HepG2 (cell line): ENCODE measurements around the gene ALOXE3. TPM values are rescaled to one million over a fixed set of nuclear protein-coding genes. Genes with fewer than 3 reads are reported as not detected.

ENCODE experiments used
- DPF2 ChIP-seq: sonication (generic); formaldehyde crosslinking; IDR thresholded peaks from 2 replicates; pipeline ENCODE4 v1.4.0; 2020; ENCODE audit warnings: mild to moderate bottlenecking, low read depth, missing genetic modification reagents, borderline replicate concordance
- EP300 ChIP-seq, 3 experiments: sonication (generic) in 1 of 3; formaldehyde crosslinking in 1 of 3; IDR thresholded peaks; 2 replicates each; pipeline versions ENCODE4 v1.5.1 to v1.6.1; 2011 to 2020; ENCODE audit warnings: low read depth in 2 of 3, low read length in 2 of 3, borderline replicate concordance in 1 of 3, improper control_type of control experiment in 1 of 3, mild to moderate bottlenecking in 1 of 3, missing genetic modification reagents in 1 of 3, moderate library complexity in 1 of 3
- ETV5 ChIP-seq: IDR thresholded peaks from 2 replicates; pipeline ENCODE4 v1.6.1; 2018; ENCODE audit warnings: missing biosample characterization, missing genetic modification reagents, inconsistent platforms, borderline replicate concordance
- HOXA7 ChIP-seq: sonication (generic); formaldehyde crosslinking; IDR thresholded peaks from 2 replicates; pipeline ENCODE4 v1.8.1; 2022; ENCODE audit warnings: mild to moderate bottlenecking, missing genetic modification reagents, moderate library complexity
- IKZF1 ChIP-seq: fragments of 450-650 bp; IDR thresholded peaks from 2 replicates; pipeline ENCODE4 v1.7.1; 2016
- KDM5A ChIP-seq: fragments of 200-600 bp; sonication (generic); IDR thresholded peaks from 2 replicates; pipeline ENCODE4 v1.7.0; 2018; ENCODE audit warnings: antibody characterized with exemption, mild to moderate bottlenecking, low read length, borderline replicate concordance
- KLF11 ChIP-seq: IDR thresholded peaks from 2 replicates; pipeline ENCODE4 v1.6.1; 2016; ENCODE audit warnings: missing compliant biosample characterization
- LCORL ChIP-seq, 2 experiments: fragments of 450-650 bp in 1 of 2; sonication (generic) in 1 of 2; formaldehyde crosslinking in 1 of 2; IDR thresholded peaks; 2 replicates each; pipeline versions ENCODE4 v1.5.0 to v1.6.1; 2017 to 2020; ENCODE audit warnings: antibody characterized with exemption in 1 of 2, missing genetic modification reagents in 1 of 2
- MED1 ChIP-seq: sonication (generic); formaldehyde crosslinking; IDR thresholded peaks from 2 replicates; pipeline ENCODE4 v1.4.0; 2020; ENCODE audit warnings: missing genetic modification reagents
- SAFB2 ChIP-seq: sonication (generic); formaldehyde crosslinking; IDR thresholded peaks from 2 replicates; pipeline ENCODE4 v1.5.1; 2020; ENCODE audit warnings: missing genetic modification reagents, low read depth, mild to moderate bottlenecking, borderline replicate concordance
- SAP130 ChIP-seq: IDR thresholded peaks from 2 replicates; pipeline ENCODE4 v1.6.1; 2016; ENCODE audit warnings: low read depth
- SP2 ChIP-seq: sonication (generic); formaldehyde crosslinking; IDR thresholded peaks from 2 replicates; pipeline ENCODE4 v1.5.1; 2020; ENCODE audit warnings: mild to moderate bottlenecking, missing genetic modification reagents
- SUZ12 ChIP-seq: fragments of 150-350 bp; IDR thresholded peaks from 2 replicates; pipeline ENCODE4 v1.6.1; 2014; ENCODE audit warnings: low read depth, low read length
- ZBTB8A ChIP-seq: sonication (generic); formaldehyde crosslinking; IDR thresholded peaks from 2 replicates; pipeline ENCODE4 v1.4.0; 2020; ENCODE audit warnings: mild to moderate bottlenecking, low read depth, missing genetic modification reagents, borderline replicate concordance
- ZNF292 ChIP-seq: sonication (generic); formaldehyde crosslinking; IDR thresholded peaks from 2 replicates; pipeline ENCODE4 v1.8.1; 2022; ENCODE audit warnings: mild to moderate bottlenecking, low read depth, missing genetic modification reagents, borderline replicate concordance
- ZNF343 ChIP-seq: sonication (generic); formaldehyde crosslinking; IDR thresholded peaks from 2 replicates; pipeline ENCODE4 v1.4.0; 2020; ENCODE audit warnings: mild to moderate bottlenecking, missing genetic modification reagents
- ZNF441 ChIP-seq: sonication (generic); formaldehyde crosslinking; IDR thresholded peaks from 2 replicates; pipeline ENCODE4 v1.7.0; 2021; ENCODE audit warnings: missing genetic modification reagents, borderline replicate concordance
- ZNF558 ChIP-seq: sonication (generic); formaldehyde crosslinking; IDR thresholded peaks from 2 replicates; pipeline ENCODE4 v1.9.0; 2022; ENCODE audit warnings: mild to moderate bottlenecking, missing genetic modification reagents, borderline replicate concordance
- ZNF709 ChIP-seq: sonication (generic); formaldehyde crosslinking; IDR thresholded peaks from 2 replicates; pipeline ENCODE4 v1.5.0; 2020; ENCODE audit warnings: mild to moderate bottlenecking, missing genetic modification reagents
- ZSCAN9 ChIP-seq: IDR thresholded peaks from 2 replicates; pipeline ENCODE4 v1.6.1; 2016; ENCODE audit warnings: borderline replicate concordance
- polyA plus RNA-seq, 8 experiments: library from polyadenylated mRNA; depleted of rRNA in 3 of 8; stranded (reverse) in 7 of 8; unstranded in 1 of 8; fragments of >200 nt; fragmentation: Illumina TruSeq in 4 of 8; extraction: Trizol in 4 of 8; gene quantifications; 2 replicates each; pipeline versions ENCODE4 v1.2.1 to v1.2.3, GENCODE V29; 2011 to 2016; ENCODE audit warnings: low read depth in 4 of 8, missing spikeins in 1 of 8, mixed read lengths in 1 of 8; ENCODE audit not compliant: insufficient read depth in 1 of 8
- total RNA-seq, 5 experiments: library from RNA; depleted of rRNA; stranded (reverse); fragments of >200 nt; fragmentation: Illumina TruSeq; extraction: Trizol; gene quantifications; 2 replicates each; pipeline ENCODE4 v1.2.3, GENCODE V29; 2016; ENCODE audit warnings: low read depth in 1 of 5
- TF ChIP-seq, protein P1 (sequence below): sonication (generic); formaldehyde crosslinking; conservative IDR thresholded peaks from 2 replicates; pipeline ENCODE4 v1.4.0; 2020; ENCODE audit warnings: missing genetic modification reagents
- TF ChIP-seq, protein P2 (sequence below): sonication (generic); formaldehyde crosslinking; IDR thresholded peaks from 2 replicates; pipeline ENCODE4 v1.9.0; 2021; ENCODE audit warnings: missing genetic modification reagents, borderline replicate concordance
- TF ChIP-seq, protein P3 (sequence below), 2 experiments: sonication (generic) in 1 of 2; formaldehyde crosslinking in 1 of 2; IDR thresholded peaks; 2 replicates each; pipeline versions ENCODE4 v1.4.0 to v1.6.1; 2018 to 2020; ENCODE audit warnings: missing genetic modification reagents in 2 of 2, borderline replicate concordance in 1 of 2, low read depth in 1 of 2, mild to moderate bottlenecking in 1 of 2, missing biosample characterization in 1 of 2

The ALOXE3 gene
- total and polyA plus RNA-seq, 2 of the 13 experiments (the other 11 are each of a cell fraction or from before 2014, with no cell fraction given): 0.07 TPM; not detected in 1

DNA sequence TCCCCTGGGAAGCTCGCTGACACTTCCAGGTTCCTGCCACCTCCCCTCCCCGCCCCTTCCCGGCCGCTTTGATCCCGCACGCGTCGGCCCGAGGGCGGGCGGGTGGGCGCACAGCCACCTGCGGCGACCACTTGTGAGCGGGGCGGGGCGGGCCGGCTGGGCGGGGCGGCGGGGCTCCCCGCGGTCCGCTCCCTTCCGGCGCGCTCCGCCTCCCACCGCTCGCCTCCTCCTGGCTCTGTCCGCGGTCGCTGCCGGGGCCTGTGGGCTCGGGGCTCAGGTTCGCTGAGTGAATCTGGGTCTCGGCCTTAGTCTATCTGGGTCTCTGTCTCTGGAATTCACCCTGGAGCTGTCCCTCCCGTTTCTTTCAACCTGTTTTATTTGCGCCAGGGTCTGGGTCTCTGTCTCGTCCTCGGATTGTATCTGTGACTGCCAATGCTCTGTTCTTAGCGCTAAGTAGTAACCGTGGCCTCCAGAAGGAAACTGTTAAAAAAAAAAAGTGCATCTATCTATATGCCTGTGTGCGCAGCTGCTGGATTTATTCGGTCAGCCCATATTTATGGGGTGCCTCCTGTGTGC is 8.3 kb upstream of the ALOXE3 start (continued):
- no peak for TF ChIP-seq HOXA7 (CRISPR knock-in tag)
- no peak for TF ChIP-seq KDM5A
- no peak for TF ChIP-seq SP2 (CRISPR knock-in tag)
- TF ChIP-seq, protein P1, sequence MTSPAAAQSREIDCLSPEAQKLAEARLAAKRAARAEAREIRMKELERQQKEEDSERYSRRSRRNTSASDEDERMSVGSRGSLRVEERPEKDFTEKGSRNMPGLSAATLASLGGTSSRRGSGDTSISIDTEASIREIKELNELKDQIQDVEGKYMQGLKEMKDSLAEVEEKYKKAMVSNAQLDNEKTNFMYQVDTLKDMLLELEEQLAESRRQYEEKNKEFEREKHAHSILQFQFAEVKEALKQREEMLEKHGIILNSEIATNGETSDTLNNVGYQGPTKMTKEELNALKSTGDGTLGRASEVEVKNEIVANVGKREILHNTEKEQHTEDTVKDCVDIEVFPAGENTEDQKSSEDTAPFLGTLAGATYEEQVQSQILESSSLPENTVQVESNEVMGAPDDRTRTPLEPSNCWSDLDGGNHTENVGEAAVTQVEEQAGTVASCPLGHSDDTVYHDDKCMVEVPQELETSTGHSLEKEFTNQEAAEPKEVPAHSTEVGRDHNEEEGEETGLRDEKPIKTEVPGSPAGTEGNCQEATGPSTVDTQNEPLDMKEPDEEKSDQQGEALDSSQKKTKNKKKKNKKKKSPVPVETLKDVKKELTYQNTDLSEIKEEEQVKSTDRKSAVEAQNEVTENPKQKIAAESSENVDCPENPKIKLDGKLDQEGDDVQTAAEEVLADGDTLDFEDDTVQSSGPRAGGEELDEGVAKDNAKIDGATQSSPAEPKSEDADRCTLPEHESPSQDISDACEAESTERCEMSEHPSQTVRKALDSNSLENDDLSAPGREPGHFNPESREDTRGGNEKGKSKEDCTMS (CRISPR knock-in tag): no peak
- TF ChIP-seq KLF11 (CRISPR knock-in tag): no peak
- 0 out of 2 replicates have a peak, but pooled peaks have one; percentile 9 for TF ChIP-seq ETV5 (CRISPR knock-in tag)
- no peak for TF ChIP-seq SUZ12
- no peak for TF ChIP-seq SAFB2 (CRISPR knock-in tag)
- no peak for TF ChIP-seq IKZF1
- TF ChIP-seq ZSCAN9 (CRISPR knock-in tag): 0 out of 2 replicates have a peak, but pooled peaks have one; percentile 20
- TF ChIP-seq ZNF441: peak; percentile 31; the same call in 1 of the 2 replicates
- no peak for TF ChIP-seq EP300 (IDR thresholded peaks at IDR 0.05; ENCODE audit: low read depth in 2 of 2, low read length in 2 of 2)
- TF ChIP-seq EP300 (CRISPR knock-in tag; IDR thresholded peaks at IDR 0.05; ENCODE audit: borderline replicate concordance): no peak
- TF ChIP-seq, protein P2, sequence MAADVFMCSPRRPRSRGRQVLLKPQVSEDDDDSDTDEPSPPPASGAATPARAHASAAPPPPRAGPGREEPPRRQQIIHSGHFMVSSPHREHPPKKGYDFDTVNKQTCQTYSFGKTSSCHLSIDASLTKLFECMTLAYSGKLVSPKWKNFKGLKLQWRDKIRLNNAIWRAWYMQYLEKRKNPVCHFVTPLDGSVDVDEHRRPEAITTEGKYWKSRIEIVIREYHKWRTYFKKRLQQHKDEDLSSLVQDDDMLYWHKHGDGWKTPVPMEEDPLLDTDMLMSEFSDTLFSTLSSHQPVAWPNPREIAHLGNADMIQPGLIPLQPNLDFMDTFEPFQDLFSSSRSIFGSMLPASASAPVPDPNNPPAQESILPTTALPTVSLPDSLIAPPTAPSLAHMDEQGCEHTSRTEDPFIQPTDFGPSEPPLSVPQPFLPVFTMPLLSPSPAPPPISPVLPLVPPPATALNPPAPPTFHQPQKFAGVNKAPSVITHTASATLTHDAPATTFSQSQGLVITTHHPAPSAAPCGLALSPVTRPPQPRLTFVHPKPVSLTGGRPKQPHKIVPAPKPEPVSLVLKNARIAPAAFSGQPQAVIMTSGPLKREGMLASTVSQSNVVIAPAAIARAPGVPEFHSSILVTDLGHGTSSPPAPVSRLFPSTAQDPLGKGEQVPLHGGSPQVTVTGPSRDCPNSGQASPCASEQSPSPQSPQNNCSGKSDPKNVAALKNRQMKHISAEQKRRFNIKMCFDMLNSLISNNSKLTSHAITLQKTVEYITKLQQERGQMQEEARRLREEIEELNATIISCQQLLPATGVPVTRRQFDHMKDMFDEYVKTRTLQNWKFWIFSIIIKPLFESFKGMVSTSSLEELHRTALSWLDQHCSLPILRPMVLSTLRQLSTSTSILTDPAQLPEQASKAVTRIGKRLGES (CRISPR knock-in tag): no peak
- no peak for TF ChIP-seq ZNF558 (CRISPR knock-in tag)
- TF ChIP-seq, protein P3, sequence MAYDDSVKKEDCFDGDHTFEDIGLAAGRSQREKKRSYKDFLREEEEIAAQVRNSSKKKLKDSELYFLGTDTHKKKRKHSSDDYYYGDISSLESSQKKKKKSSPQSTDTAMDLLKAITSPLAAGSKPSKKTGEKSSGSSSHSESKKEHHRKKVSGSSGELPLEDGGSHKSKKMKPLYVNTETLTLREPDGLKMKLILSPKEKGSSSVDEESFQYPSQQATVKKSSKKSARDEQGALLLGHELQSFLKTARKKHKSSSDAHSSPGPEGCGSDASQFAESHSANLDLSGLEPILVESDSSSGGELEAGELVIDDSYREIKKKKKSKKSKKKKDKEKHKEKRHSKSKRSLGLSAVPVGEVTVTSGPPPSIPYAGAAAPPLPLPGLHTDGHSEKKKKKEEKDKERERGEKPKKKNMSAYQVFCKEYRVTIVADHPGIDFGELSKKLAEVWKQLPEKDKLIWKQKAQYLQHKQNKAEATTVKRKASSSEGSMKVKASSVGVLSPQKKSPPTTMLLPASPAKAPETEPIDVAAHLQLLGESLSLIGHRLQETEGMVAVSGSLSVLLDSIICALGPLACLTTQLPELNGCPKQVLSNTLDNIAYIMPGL (CRISPR knock-in tag; IDR thresholded peaks at IDR 0.05; ENCODE audit: borderline replicate concordance in 1 of 2, low read depth in 1 of 2): 0 out of 4 replicates have a peak, but pooled peaks of 1 of the 2 experiments have one; percentile 20
- no peak for TF ChIP-seq ZNF292
- no peak for TF ChIP-seq LCORL (IDR thresholded peaks at IDR 0.05)
- no peak for TF ChIP-seq LCORL (CRISPR knock-in tag; IDR thresholded peaks at IDR 0.05)
- TF ChIP-seq ZNF709: no peak
- TF ChIP-seq MED1 (CRISPR knock-in tag): peak; percentile 19; the same call in 1 of the 2 replicates
- TF ChIP-seq DPF2 (CRISPR knock-in tag): no peak
- 0 out of 2 replicates have a peak, but pooled peaks have one; percentile 16 for TF ChIP-seq SAP130 (CRISPR knock-in tag)
- TF ChIP-seq ZBTB8A (CRISPR knock-in tag): no peak
- no peak for TF ChIP-seq ZNF343 (CRISPR knock-in tag)
